ENCODE measurements around the gene LY9. TPM values are rescaled to one million over a fixed set of nuclear protein-coding genes. Genes with fewer than 3 reads are reported as not detected.

Gene LY9
- total and polyA plus RNA-seq, 10 donors = 30.7 to 151 (median 37.8) TPM

DNA sequence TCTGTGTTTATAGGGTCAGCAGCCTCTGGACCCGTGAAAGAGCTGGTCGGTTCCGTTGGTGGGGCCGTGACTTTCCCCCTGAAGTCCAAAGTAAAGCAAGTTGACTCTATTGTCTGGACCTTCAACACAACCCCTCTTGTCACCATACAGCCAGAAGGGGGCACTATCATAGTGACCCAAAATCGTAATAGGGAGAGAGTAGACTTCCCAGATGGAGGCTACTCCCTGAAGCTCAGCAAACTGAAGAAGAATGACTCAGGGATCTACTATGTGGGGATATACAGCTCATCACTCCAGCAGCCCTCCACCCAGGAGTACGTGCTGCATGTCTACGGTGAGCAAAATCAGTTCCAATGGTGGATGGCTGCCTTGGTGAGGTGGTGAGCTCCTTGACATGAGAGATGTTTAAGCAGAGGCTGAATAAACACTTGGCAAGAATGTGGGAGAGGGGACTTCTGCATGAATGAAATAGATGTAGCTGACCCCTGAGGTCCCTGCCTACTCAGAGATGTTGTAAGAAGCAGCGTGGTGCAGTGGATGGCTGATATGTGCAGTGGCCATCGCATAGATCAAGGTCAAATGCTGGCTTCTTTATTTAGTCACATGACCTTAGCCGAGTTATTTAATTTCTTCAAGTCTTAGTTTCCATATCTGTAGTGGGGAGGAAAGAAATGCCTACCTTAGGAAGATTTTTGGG lies 47.6 kb upstream of the LY9 start:
- intact Hi-C loops (cut with DNase I; ENCODE audit: low total_unique reads) = no loop called here
- no peak overlapping the region for H3K4me3 ChIP-seq
- H3K27me3 ChIP-seq (replicated peaks in 1 of 7) = no peaks in the 10 kb centered on the region
- H3K9me3 ChIP-seq = no peaks in the 10 kb centered on the region
- TF ChIP-seq POLR2A (IDR thresholded peaks at IDR 0.05) (no peak), POLR2AphosphoS5 (IDR thresholded peaks at IDR 0.05) (no peak)
- TF ChIP-seq, protein P1, sequence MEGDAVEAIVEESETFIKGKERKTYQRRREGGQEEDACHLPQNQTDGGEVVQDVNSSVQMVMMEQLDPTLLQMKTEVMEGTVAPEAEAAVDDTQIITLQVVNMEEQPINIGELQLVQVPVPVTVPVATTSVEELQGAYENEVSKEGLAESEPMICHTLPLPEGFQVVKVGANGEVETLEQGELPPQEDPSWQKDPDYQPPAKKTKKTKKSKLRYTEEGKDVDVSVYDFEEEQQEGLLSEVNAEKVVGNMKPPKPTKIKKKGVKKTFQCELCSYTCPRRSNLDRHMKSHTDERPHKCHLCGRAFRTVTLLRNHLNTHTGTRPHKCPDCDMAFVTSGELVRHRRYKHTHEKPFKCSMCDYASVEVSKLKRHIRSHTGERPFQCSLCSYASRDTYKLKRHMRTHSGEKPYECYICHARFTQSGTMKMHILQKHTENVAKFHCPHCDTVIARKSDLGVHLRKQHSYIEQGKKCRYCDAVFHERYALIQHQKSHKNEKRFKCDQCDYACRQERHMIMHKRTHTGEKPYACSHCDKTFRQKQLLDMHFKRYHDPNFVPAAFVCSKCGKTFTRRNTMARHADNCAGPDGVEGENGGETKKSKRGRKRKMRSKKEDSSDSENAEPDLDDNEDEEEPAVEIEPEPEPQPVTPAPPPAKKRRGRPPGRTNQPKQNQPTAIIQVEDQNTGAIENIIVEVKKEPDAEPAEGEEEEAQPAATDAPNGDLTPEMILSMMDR (IDR thresholded peaks at IDR 0.05 in 8 of 11, conservative IDR thresholded peaks at IDR 0.05 in 3 of 11) = peak in 2 of 11 experiments; percentile 15 to 18
- WGBS, 5 donors = 74 to 88% (median 81%) methylated on average over 10 of the region's 10 CpGs
- no peak for DNase-seq
- H3K27ac ChIP-seq = peak overlapping the region in 4 of 8 donors; percentile 6 to 84 (median 46)
- peaks cover 7 to 96% (median 37%) of the 10 kb centered on the region in 6 donors for H3K4me1 ChIP-seq
- H3K36me3 ChIP-seq = peaks cover 0 to 21% (median 0%) of the 10 kb centered on the region in 6 donors

DNA sequence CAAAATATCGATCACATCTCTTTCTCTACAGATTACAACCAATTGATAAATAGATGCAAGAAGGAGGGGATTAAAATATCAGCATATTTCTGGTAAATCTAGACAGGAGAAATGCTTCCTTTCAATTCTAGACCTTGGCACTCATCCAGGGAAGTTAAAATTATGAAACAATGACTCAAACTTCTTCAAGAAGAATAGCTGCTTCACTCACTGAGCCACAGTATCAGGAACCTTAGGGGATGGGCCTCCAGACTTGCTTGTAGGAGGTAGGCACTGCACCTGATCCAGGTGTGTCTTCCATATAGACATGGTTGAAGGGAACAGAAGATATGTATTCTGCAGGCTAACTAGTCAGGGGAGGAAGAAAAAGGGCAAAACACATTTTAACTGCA lies 47.1 kb upstream of the LY9 start:
- H3K9me3 ChIP-seq = no peaks in the 10 kb centered on the region
- H3K4me3 ChIP-seq = no peak overlapping the region
- H3K4me1 ChIP-seq = peaks cover 7 to 91% (median 31%) of the 10 kb centered on the region in 6 donors
- 90 to 100% (median 98%) methylated on average over 1 of the region's 1 CpG for WGBS, 5 donors
- no peaks in the 10 kb centered on the region for H3K27me3 ChIP-seq (replicated peaks in 1 of 7)
- peak overlapping the region in 3 of 8 donors; percentile 6 to 84 (median 22) for H3K27ac ChIP-seq
- TF ChIP-seq, protein P1 (IDR thresholded peaks at IDR 0.05 in 8 of 11, conservative IDR thresholded peaks at IDR 0.05 in 3 of 11) = no peak
- TF ChIP-seq POLR2AphosphoS5 (IDR thresholded peaks at IDR 0.05) (no peak), POLR2A (IDR thresholded peaks at IDR 0.05) (no peak)
- DNase-seq = no peak
- H3K36me3 ChIP-seq = peaks cover 0 to 21% (median 0%) of the 10 kb centered on the region in 6 donors
- intact Hi-C loops (cut with DNase I; ENCODE audit: low total_unique reads) = no loop called here

DNA sequence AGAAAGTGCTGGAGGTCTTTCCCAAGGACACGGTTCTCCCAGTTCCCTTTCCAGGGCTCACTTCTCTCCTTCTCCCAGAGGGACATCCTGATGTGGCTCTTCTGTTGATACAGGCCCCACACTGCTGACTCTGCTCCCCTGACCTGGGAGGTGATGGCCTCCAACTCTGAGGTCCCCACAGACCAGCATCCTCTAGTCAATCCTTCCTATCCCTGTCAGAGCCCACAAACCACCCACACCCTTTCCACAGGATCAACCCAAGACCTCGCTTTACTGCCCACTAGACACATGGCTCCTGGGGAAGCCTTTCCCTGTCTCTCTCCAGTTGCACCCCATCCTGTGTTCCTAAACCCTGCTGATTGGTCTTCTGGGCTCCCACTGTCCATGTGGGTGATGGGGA lies 45.4 kb upstream of the LY9 start:
- intact Hi-C loops (cut with DNase I; ENCODE audit: low total_unique reads) = no loop called here
- H3K9me3 ChIP-seq = no peaks in the 10 kb centered on the region
- TF ChIP-seq POLR2AphosphoS5 (IDR thresholded peaks at IDR 0.05) (no peak), POLR2A (IDR thresholded peaks at IDR 0.05) (no peak)
- TF ChIP-seq, protein P1 (IDR thresholded peaks at IDR 0.05 in 8 of 11, conservative IDR thresholded peaks at IDR 0.05 in 3 of 11) = no peak

DNA sequence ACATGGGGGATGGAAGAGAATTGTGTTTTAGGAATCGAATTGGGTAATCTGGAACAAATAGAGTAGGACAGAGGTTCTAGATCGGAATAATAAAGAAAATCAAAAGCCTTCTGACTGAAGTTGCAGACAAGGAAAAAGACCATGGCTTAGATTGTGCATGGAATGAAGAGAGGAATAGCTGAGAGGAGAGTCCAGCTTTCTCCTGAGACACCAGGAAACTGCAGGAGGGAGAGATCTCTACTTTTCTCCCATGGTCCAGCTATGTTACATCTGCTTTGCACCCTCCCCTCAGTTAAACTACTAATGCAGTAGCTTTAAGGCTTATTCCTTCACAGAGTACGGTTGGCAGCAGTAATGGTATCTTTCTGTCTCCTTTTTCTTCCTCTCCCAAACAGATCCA lies 43.6 kb upstream of the LY9 start:
- Histone ChIP-seq H3K27me3 (replicated peaks in 1 of 7) (no peaks in the 10 kb centered on the region), H3K4me3 (no peak overlapping the region), H3K27ac (peak overlapping the region in 2 of 8 donors; percentile 19 to 22), H3K4me1 (peaks cover 6 to 62% (median 16%) of the 10 kb centered on the region in 6 donors), H3K36me3 (peaks cover 0 to 21% (median 0%) of the 10 kb centered on the region in 6 donors), H3K9me3 (no peaks in the 10 kb centered on the region)
- 81 to 87% (median 86%) methylated on average over 3 of the region's 3 CpGs for WGBS, 5 donors
- intact Hi-C loops (cut with DNase I; ENCODE audit: low total_unique reads) = no loop called here
- no peak for DNase-seq
- TF ChIP-seq POLR2A (IDR thresholded peaks at IDR 0.05) (no peak), POLR2AphosphoS5 (IDR thresholded peaks at IDR 0.05) (no peak)
- TF ChIP-seq, protein P1 (IDR thresholded peaks at IDR 0.05 in 8 of 11, conservative IDR thresholded peaks at IDR 0.05 in 3 of 11) = no peak

More for the DNA sequence above, 45.4 kb upstream of the LY9 start:
- WGBS, 5 donors = 82 to 93% (median 88%) methylated on average over 2 of the region's 2 CpGs
- Histone ChIP-seq H3K27me3 (replicated peaks in 1 of 7) (no peaks in the 10 kb centered on the region), H3K4me1 (peaks cover 7 to 80% (median 18%) of the 10 kb centered on the region in 6 donors), H3K4me3 (no peak overlapping the region), H3K27ac (peak overlapping the region in 4 of 8 donors; percentile 36 to 72 (median 58)), H3K36me3 (peaks cover 0 to 21% (median 0%) of the 10 kb centered on the region in 6 donors)
- no peak for DNase-seq

All from spleen (tissue), 11 donors.